HG03066 (cell line): Measurements from ENCODE around the gene NDRG4.
"Not testable (repeated sequence)": the region's sequence is repeated elsewhere in the genome, so short reads cannot be mapped to it uniquely, and the experiment has no call there.

Source experiments
- ATAC-seq: cut with Tn5 transposase; IDR thresholded peaks from one replicate; pipeline ENCODE4 v1.9.1; 2021; ENCODE audit warnings: low read depth; ENCODE audit not compliant: unreplicated experiment

Gene NDRG4

GRCh38 chr16:58464916-58465731 lies 34.8 kb upstream of the NDRG4 start:
- ATAC-seq: no peak

GRCh38 chr16:58465817-58466216 lies 34.1 kb upstream of the NDRG4 start:
- no peak for ATAC-seq

GRCh38 chr16:58466396-58466795 lies 33.5 kb upstream of the NDRG4 start:
- ATAC-seq: no peak

- no peak for ATAC-seq
These were observed 32.0 kb upstream of the NDRG4 start for GRCh38 chr16:58467905-58468304.

- no peak for ATAC-seq
These were observed 28.6 kb upstream of the NDRG4 start for GRCh38 chr16:58471209-58471975.

- ATAC-seq: no peak
These were observed 27.7 kb upstream of the NDRG4 start for GRCh38 chr16:58472266-58472665.

- no peak for ATAC-seq
These were observed 27.1 kb upstream of the NDRG4 start for GRCh38 chr16:58472827-58473226.

- no peak for ATAC-seq
These were observed 25.6 kb upstream of the NDRG4 start for GRCh38 chr16:58474296-58474695.

- no peak for ATAC-seq
These were observed 24.8 kb upstream of the NDRG4 start for GRCh38 chr16:58475091-58475619.

GRCh38 chr16:58476791-58477190 lies 23.2 kb upstream of the NDRG4 start:
- ATAC-seq: no peak

- no peak for ATAC-seq
These were observed 21.5 kb upstream of the NDRG4 start for GRCh38 chr16:58478427-58478826.

GRCh38 chr16:58481226-58481869 lies 18.6 kb upstream of the NDRG4 start:
- no peak for ATAC-seq

GRCh38 chr16:58481931-58482330 lies 18.0 kb upstream of the NDRG4 start:
- no peak for ATAC-seq

GRCh38 chr16:58485184-58485887 lies 14.6 kb upstream of the NDRG4 start:
- ATAC-seq: no peak

- no peak for ATAC-seq
These were observed 12.2 kb upstream of the NDRG4 start for GRCh38 chr16:58487566-58488351.

- no peak for ATAC-seq
These were observed 11.4 kb upstream of the NDRG4 start for GRCh38 chr16:58488531-58488930.

GRCh38 chr16:58490065-58490464 lies 9.9 kb upstream of the NDRG4 start:
- ATAC-seq: no peak

- ATAC-seq: not testable (repeated sequence)
These were observed 9.4 kb upstream of the NDRG4 start for GRCh38 chr16:58490539-58490938.

GRCh38 chr16:58492066-58492465 lies 7.9 kb upstream of the NDRG4 start:
- ATAC-seq: no peak

GRCh38 chr16:58492735-58493134 lies 7.2 kb upstream of the NDRG4 start:
- ATAC-seq: no peak
